Medulla oblongata (tissue), 1 donor: ENCODE measurements around the gene PCDHA1.
"Not testable (repeated sequence)": the region's sequence is repeated elsewhere in the genome, so short reads cannot be mapped to it uniquely, and the experiment has no call there.

Source experiments
- DNase-seq: peaks from one replicate; pipeline ENCODE4 v3.0.0-alpha.2; 2015; ENCODE audit errors: extremely low spot score

The PCDHA1 gene

DNA sequence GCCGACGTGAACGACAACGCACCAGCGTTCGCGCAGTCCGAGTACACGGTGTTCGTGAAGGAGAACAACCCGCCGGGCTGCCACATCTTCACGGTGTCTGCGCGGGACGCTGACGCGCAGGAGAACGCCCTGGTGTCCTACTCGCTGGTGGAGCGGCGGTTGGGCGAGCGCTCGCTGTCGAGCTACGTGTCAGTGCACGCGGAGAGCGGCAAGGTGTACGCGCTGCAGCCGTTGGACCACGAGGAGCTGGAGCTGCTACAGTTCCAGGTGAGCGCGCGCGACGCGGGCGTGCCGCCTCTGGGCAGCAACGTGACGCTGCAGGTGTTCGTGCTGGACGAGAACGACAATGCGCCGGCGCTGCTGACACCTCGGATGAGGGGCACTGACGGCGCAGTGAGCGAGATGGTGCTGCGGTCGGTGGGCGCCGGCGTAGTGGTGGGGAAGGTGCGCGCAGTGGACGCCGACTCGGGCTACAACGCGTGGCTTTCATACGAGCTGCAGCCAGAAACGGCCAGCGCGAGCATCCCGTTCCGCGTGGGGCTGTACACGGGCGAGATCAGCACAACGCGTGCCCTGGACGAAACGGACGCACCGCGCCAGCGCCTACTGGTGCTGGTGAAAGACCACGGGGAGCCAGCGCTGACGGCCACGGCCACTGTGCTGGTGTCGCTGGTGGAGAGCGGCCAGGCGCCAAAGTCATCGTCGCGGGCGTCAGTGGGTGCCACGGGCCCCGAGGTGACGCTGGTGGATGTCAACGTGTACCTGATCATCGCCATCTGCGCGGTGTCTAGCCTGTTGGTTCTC is 64.1 kb downstream of the PCDHA1 start:
- not testable (repeated sequence) for DNase-seq

DNA sequence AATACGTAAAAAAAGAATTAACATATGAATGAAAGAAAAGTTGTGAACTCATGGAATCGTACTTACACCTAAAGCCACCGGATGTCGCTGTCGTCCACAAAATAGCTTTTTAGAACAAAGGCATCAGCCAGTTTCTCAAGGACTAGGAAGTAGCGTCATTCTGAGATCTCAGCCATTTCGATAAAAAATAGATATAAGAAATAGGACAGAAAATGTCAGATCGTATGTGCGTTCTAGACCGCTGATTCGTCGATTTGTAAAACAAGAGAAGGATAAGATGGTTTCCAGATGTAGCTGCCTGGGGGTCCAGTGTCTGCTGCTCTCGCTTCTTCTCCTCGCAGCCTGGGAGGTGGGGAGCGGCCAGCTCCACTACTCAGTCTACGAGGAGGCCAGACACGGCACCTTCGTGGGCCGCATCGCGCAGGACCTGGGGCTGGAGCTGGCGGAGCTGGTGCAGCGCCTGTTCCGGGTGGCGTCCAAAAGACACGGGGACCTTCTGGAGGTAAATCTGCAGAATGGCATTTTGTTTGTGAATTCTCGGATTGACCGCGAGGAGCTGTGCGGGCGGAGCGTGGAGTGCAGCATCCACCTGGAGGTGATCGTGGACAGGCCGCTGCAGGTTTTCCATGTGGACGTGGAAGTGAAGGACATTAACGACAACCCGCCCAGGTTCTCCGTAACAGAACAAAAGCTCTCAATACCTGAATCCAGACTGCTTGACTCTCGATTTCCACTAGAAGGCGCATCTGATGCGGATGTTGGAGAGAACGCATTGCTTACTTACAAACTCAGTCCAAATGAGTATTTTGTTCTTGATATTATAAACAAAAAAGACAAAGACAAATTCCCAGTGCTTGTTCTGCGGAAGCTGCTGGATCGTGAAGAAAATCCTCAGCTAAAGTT is 70.1 kb downstream of the PCDHA1 start, which contains the start of gene PCDHA10:
Gene PCDHA10, plus strand, starts transcription at position 126 of the 903 bp plus-strand sequence. Its CDS starts 152 bp downstream, at position 278.
- peak; percentile 85 for DNase-seq

DNA sequence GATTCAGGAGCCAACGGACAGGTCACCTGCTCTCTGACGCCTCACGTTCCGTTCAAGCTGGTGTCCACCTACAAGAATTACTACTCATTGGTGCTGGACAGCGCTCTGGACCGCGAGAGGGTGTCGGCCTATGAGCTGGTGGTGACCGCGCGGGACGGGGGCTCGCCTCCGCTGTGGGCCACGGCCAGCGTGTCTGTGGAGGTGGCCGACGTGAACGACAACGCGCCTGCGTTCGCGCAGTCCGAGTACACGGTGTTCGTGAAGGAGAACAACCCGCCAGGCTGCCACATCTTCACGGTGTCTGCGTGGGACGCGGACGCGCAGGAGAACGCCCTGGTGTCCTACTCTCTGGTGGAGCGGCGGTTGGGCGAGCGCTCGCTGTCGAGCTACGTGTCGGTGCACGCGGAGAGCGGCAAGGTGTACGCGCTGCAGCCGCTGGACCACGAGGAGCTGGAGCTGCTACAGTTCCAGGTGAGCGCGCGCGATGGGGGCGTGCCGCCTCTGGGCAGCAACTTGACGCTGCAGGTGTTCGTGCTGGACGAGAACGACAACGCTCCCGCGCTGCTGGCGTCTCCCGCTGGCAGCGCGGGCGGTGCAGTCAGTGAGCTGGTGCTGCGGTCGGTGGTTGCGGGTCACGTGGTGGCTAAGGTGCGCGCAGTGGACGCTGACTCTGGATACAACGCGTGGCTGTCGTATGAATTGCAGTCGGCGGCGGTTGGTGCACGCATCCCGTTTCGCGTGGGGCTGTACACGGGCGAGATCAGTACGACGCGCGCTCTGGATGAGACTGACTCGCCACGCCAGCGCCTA is 71.4 kb downstream of the PCDHA1 start:
- no peak for DNase-seq

DNA sequence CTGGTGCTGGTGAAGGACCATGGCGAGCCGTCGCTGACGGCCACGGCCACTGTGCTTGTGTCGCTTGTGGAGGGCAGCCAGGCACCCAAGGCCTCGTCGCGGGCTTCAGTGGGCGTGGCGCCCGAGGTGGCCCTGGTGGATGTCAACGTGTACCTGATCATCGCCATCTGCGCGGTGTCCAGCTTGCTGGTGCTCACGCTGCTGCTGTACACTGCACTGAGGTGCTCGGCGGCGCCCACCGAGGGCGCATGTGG is 72.0 kb downstream of the PCDHA1 start:
- DNase-seq, result no peak

DNA sequence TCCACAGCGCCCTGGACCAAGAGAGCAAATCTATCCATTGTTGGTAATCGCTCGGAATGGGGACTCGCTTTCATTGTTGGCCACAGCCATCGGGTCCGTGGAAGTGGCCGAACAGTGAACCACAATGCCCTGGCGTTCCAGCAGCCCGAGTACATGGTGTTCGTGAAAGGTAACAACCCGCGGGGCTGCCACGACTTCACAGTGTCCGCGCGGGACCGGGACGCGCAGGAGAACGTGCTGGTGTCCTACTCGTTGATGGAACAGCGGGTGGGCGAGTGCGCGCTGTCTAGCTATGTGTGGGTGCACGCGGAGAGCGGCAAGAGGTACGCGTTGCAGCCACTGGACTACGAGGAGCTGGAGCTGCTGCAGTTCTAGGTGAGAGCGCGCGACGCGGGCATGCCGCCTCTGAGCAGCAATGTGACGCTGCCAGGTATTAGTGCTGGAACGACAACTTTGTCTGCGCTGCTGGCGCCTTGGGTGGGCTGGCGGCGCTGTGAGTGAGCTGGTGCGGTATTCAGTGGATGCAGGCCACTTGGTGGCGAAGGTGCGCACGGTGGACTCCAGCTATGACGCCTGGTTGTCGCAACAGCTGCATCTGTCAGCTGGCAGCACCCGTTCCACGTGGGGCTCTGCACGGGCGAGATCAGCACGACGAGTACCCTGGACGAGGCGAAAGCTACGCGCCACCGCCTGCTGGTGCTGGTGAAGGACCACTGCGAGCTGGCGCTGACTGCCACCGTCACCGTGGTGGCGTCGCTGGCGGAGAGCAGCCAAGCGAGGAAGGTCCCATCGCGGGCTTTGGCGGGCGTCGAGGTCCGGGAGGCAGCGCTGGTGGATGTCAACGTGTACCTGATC is 76.7 kb downstream of the PCDHA1 start:
- DNase-seq, result no peak

DNA sequence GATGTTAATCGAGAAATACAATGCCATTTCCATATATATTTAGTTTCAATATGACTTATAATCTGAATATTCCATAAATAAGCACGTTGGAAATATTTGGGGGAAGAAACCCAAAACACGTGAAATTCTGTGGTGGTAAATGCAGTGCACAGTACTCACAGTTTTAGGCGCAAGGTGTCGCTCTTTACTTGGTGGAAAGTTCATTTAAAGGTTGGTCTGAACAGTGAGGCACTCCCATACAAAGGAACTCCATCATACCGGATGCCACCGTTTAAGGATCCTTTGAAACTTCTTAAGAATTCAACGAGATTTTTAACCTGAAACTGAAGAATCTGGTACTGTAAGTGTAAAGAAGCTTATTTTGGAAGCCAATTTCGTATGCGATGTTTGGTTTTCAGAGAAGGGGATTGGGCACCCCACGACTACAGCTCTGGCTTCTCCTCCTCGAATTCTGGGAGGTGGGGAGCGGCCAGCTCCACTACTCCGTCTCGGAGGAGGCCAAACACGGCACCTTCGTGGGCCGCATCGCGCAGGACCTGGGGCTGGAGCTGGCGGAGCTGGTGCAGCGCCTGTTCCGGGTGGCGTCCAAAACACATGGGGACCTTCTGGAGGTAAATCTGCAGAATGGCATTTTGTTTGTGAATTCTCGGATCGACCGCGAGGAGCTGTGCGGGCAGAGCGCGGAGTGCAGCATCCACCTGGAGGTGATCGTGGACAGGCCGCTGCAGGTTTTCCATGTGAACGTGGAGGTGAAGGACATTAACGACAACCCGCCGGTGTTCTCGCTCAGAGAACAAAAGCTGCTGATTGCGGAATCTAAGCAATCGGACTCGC is 83.0 kb downstream of the PCDHA1 start, which contains the start of gene PCDHA11:
Gene PCDHA11, plus strand, starts transcription at position 237 of the 834 bp plus-strand sequence. Its CDS starts 147 bp downstream, at position 384.
- DNase-seq, result peak; percentile 70

DNA sequence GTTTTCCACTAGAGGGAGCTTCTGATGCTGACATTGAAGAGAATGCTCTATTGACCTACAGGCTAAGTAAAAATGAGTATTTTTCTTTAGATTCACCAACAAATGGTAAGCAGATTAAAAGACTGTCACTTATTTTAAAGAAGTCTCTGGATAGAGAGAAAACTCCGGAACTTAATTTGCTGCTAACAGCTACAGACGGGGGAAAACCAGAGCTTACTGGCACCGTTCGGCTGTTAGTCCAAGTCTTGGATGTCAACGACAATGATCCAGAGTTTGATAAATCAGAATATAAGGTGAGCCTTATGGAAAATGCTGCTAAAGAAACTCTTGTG is 83.6 kb downstream of the PCDHA1 start:
- DNase-seq, result no peak

DNA sequence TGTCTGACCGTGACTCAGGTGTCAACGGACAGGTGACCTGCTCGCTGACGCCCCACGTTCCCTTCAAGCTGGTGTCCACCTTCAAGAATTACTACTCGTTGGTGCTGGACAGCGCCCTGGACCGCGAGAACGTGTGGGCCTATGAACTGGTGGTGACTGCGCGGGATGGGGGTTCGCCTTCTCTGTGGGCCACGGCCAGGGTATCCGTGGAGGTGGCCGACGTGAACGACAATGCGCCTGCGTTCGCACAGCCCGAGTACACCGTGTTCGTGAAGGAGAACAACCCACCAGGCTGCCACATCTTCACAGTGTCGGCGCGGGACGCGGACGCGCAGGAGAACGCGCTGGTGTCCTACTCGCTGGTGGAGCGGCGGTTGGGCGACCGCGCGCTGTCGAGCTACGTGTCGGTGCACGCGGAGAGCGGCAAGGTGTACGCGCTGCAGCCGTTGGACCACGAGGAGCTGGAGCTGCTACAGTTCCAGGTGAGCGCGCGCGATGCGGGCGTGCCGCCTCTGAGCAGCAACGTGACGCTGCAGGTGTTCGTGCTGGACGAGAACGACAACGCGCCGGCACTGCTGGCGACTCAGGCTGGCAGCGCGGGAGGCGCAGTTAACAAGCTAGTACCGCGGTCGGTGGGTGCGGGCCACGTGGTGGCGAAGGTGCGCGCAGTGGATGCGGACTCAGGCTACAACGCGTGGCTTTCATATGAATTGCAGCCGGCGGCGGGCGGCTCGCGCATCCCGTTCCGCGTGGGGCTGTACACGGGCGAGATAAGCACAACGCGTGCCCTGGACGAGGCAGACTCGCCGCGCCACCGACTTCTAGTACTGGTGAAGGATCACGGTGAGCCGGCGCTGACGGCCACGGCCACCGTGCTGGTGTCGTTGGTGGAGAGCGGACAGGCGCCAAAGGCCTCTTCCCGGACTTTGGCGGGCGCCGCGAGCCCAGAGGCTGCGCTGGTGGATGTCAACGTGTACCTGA is 84.6 kb downstream of the PCDHA1 start:
- DNase-seq, result no peak

DNA sequence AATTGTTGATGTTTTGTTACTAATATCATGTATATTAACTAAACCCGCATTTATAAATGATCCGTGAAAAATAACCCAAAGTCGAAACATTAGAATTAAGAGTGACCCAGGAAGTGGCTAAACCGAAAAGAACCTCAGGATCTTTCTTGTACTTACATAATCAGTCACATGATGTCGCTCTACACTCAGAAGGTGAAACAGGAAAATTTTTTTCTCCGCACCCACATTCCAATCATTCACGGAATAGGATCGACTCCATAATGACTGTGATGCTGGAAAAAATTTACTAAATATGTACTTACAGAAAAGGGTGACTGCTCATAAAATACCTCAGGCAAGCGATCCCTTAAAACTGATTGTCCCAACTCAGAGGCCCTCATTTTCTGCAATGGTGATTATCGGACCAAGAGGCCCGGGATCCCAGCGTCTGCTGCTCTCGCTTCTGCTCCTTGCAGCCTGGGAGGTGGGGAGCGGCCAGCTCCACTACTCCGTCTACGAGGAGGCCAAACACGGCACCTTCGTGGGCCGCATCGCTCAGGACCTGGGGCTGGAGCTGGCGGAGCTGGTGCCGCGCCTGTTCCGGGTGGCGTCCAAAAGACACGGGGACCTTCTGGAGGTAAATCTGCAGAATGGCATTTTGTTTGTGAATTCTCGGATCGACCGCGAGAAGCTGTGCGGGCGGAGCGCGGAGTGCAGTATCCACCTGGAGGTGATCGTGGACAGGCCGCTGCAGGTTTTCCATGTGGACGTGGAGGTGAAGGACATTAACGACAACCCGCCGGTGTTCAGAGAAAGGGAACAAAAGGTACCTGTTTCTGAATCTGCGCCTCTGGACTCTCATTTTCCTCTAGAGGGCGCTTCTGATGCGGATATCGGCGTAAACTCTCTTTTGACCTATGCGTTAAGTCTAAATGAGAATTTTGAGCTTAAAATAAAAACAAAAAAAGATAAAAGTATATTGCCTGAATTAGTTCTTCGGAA is 89.4 kb downstream of the PCDHA1 start, which contains the start of gene PCDHA12:
Gene PCDHA12, plus strand, starts transcription at position 224 of the 981 bp plus-strand sequence. Its CDS starts 165 bp downstream, at position 389.
- DNase-seq, result peak; percentile 7

DNA sequence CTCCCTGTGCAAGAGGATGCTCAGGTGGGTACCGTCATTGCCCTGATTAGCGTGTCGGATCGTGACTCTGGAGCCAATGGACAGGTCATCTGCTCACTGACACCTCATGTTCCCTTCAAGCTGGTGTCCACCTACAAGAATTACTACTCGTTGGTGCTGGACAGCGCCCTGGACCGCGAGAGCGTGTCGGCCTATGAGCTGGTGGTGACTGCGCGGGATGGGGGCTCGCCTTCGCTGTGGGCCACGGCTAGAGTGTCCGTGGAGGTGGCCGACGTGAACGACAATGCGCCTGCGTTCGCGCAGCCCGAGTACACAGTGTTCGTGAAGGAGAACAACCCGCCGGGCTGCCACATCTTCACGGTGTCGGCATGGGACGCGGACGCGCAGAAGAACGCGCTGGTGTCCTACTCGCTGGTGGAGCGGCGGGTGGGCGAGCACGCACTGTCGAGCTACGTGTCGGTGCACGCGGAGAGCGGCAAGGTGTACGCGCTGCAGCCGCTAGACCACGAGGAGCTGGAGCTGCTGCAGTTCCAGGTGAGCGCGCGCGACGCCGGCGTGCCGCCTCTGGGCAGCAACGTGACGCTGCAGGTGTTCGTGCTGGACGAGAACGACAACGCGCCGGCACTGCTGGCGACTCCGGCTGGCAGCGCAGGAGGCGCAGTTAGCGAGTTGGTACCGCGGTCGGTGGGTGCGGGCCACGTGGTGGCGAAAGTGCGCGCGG is 90.8 kb downstream of the PCDHA1 start:
- DNase-seq, result not testable (repeated sequence)

DNA sequence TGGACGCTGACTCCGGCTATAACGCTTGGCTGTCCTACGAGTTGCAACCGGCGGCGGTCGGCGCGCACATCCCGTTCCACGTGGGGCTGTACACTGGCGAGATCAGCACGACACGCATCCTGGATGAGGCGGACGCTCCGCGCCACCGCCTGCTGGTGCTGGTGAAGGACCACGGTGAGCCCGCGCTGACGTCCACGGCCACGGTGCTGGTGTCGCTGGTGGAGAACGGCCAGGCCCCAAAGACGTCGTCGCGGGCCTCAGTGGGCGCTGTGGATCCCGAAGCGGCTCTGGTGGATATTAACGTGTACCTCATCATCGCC is 91.3 kb downstream of the PCDHA1 start:
- no peak for DNase-seq

DNA sequence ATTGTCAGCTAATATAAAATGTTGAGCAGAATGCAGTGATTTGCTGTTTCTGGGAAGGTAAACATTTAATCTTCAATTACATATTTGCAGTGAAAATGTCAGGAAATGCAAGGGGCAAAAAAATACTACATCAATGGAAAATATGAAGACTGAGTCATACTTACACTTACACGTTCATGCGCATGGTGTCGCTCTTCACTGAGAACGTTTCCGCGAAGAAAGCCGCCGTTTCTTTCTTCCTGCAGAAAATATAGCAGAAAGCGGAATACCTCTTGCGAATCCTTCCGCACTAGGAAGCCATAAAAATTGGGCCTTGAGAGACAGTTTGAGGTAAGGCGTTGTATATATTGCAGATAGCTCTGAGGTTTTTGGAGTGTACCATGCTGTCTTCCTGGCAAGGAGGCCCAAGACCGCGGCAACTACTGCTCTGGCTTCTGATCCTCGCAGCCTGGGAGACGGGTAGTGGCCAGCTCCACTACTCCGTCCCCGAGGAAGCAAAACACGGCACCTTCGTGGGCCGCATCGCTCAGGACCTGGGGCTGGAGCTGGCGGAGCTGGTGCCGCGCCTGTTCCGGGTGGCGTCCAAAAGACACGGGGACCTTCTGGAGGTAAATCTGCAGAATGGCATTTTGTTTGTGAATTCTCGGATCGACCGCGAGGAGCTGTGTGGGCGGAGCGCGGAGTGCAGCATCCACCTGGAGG is 96.1 kb downstream of the PCDHA1 start, which contains the start of gene PCDHA13:
Gene PCDHA13, plus strand, starts transcription at position 236 of the 702 bp plus-strand sequence. Its CDS starts 145 bp downstream, at position 381.
- DNase-seq, result peak; percentile 36

DNA sequence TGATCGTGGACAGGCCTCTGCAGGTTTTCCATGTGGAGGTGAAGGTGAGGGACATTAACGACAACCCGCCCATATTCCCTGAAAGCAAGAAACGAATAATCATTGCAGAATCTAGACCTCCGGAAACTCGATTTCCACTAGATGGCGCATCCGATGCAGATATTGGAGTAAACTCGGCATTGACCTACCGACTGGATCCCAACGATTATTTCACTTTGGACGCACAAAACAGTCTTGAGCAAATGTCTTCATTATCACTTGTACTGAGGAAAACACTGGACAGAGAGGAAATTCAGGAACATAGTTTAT is 96.6 kb downstream of the PCDHA1 start:
- DNase-seq, result peak; percentile 54

DNA sequence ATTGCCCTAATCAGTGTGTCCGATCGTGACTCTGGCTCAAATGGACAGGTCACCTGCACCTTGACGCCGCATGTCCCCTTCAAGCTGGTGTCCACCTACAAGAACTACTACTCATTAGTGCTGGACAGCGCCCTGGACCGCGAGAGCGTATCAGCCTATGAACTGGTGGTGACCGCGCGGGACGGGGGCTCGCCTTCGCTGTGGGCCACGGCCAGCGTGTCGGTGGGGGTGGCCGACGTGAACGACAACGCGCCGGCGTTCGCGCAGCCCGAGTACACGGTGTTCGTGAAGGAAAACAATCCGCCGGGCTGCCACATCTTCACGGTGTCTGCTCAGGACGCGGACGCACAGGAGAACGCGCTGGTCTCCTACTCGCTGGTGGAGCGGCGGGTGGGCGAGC is 97.4 kb downstream of the PCDHA1 start:
- no peak for DNase-seq

DNA sequence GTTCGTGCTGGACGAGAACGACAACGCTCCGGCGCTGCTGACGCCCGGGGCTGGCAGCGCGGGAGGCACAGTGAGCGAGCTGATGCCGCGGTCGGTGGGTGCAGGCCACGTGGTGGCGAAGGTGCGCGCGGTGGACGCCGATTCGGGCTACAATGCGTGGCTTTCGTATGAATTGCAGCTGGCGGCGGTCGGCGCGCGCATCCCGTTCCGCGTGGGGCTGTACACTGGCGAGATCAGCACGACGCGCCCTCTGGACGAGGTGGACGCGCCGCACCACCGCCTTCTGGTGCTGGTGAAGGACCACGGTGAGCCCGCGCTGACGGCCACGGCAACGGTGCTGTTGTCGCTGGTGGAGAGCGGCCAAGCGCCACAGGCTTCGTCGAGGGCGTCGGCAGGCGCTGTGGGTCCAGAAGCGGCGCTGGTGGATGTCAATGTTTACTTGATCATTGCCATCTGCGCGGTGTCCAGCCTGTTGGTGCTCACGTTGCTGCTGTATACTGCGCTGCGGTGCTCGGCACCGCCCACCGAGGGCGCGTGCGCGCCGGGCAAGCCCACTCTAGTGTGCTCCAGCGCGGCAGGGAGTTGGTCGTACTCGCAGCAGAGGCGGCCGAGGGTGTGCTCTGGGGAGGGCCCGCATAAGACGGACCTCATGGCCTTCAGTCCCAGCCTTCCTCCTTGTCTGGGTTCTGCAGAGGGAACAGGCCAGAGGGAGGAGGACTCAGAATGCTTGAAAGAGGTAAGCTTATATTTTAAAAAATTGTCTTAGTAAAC is 98.2 kb downstream of the PCDHA1 start:
- no peak for DNase-seq

DNA sequence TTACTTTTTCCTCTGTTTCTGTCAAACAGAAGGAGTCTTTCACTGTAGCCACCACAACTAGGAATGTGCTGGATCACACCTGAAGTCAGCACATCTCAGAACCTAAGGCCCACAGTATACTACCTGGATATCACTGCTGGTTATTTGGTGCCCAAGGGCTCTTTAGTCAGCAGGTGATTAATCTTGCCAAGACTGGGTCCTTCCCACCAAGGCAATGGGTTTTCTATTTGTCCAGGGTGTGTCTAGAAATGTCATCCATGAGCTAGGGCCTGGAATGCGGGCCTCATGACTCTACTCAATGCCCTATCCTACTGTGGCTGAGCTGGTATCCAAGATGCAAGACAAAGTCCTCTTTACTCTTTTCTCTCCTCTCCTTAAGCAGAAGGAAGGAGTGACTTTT is 130.4 kb downstream of the PCDHA1 start:
- no peak for DNase-seq
